ENCODE measurements around the gene ADAT3.

The ADAT3 gene

GRCh38 chr19:1932395-1932794, 27.2 kb downstream of the ADAT3 start:
- no peak overlapping the region for H3K4me3 ChIP-seq (ENCODE audit: low read depth in 1 of 2, low read length in 1 of 2)
- H3K36me3 ChIP-seq = no peaks in the 10 kb centered on the region
- no peak overlapping the region for H3K27ac ChIP-seq
- H3K4me1 ChIP-seq (ENCODE audit: control insufficient read depth in 1 of 2, insufficient read depth in 1 of 2, low read depth in 1 of 2, low read length in 1 of 2) = peaks cover 13 to 22% of the 10 kb centered on the region in 2 experiments
- no peak for TF ChIP-seq CTCF (IDR thresholded peaks at IDR 0.05)
- no peaks in the 10 kb centered on the region for H3K9me3 ChIP-seq
- H3K27me3 ChIP-seq = peaks cover 26% of the 10 kb centered on the region

- H3K27ac ChIP-seq = no peak overlapping the region
- H3K9me3 ChIP-seq = no peaks in the 10 kb centered on the region
- no peak overlapping the region for H3K4me3 ChIP-seq (ENCODE audit: low read depth in 1 of 2, low read length in 1 of 2)
- H3K4me1 ChIP-seq (ENCODE audit: control insufficient read depth in 1 of 2, insufficient read depth in 1 of 2, low read depth in 1 of 2, low read length in 1 of 2) = peaks cover 13 to 22% of the 10 kb centered on the region in 2 experiments
- TF ChIP-seq CTCF (IDR thresholded peaks at IDR 0.05) = no peak
- H3K36me3 ChIP-seq = no peaks in the 10 kb centered on the region
- peaks cover 26% of the 10 kb centered on the region for H3K27me3 ChIP-seq
Observed at GRCh38 chr19:1933244-1933643, 28.0 kb downstream of the ADAT3 start.

- H3K4me3 ChIP-seq (ENCODE audit: low read depth in 1 of 2, low read length in 1 of 2) = no peak overlapping the region
- no peak overlapping the region for H3K27ac ChIP-seq
- H3K27me3 ChIP-seq = peaks cover 26% of the 10 kb centered on the region
- peaks cover 11 to 21% of the 10 kb centered on the region in 2 experiments for H3K4me1 ChIP-seq (ENCODE audit: control insufficient read depth in 1 of 2, insufficient read depth in 1 of 2, low read depth in 1 of 2, low read length in 1 of 2)
- TF ChIP-seq CTCF (IDR thresholded peaks at IDR 0.05) = no peak
- H3K9me3 ChIP-seq = no peaks in the 10 kb centered on the region
- no peaks in the 10 kb centered on the region for H3K36me3 ChIP-seq
Observed at GRCh38 chr19:1933942-1934341, 28.7 kb downstream of the ADAT3 start.

GRCh38 chr19:1935484-1936208, 30.4 kb downstream of the ADAT3 start:
- peaks cover 12 to 19% of the 10 kb centered on the region in 2 experiments for H3K4me1 ChIP-seq (ENCODE audit: control insufficient read depth in 1 of 2, insufficient read depth in 1 of 2, low read depth in 1 of 2, low read length in 1 of 2)
- H3K4me3 ChIP-seq (ENCODE audit: low read depth in 1 of 2, low read length in 1 of 2) = no peak overlapping the region
- H3K27ac ChIP-seq = no peak overlapping the region
- peaks cover 16% of the 10 kb centered on the region for H3K27me3 ChIP-seq
- no peaks in the 10 kb centered on the region for H3K9me3 ChIP-seq
- no peak for TF ChIP-seq CTCF (IDR thresholded peaks at IDR 0.05)
- no peaks in the 10 kb centered on the region for H3K36me3 ChIP-seq

GRCh38 chr19:1936430-1936829, 31.2 kb downstream of the ADAT3 start:
- H3K27me3 ChIP-seq = peaks cover 9% of the 10 kb centered on the region
- no peaks in the 10 kb centered on the region for H3K9me3 ChIP-seq
- no peaks in the 10 kb centered on the region for H3K36me3 ChIP-seq
- peaks cover 12 to 19% of the 10 kb centered on the region in 2 experiments for H3K4me1 ChIP-seq (ENCODE audit: control insufficient read depth in 1 of 2, insufficient read depth in 1 of 2, low read depth in 1 of 2, low read length in 1 of 2)
- no peak overlapping the region for H3K4me3 ChIP-seq (ENCODE audit: low read depth in 1 of 2, low read length in 1 of 2)
- H3K27ac ChIP-seq = no peak overlapping the region
- no peak for TF ChIP-seq CTCF (IDR thresholded peaks at IDR 0.05)
